Right lobe of liver (tissue), 4 donors: ENCODE results near the gene KCNQ1.

Source experiments
- CTCF ChIP-seq, 4 donors: fragments of 200-600 bp in 3 of 4; fragments of 450-650 bp in 1 of 4; IDR thresholded peaks; one replicate each; pipeline versions ENCODE4 v1.5.1 to v1.8.0; 2016 to 2022; ENCODE audit warnings: antibody characterized with exemption in 4 of 4, mild to moderate bottlenecking in 2 of 4
- POLR2A ChIP-seq: fragments of 450-650 bp; IDR thresholded peaks from one replicate; pipeline ENCODE4 v1.6.1; 2017; ENCODE audit warnings: antibody characterized with exemption, mild to moderate bottlenecking
- donor health status: DM: no; HTN: no; CAD: no.
- donor health status: DM: no; HTN: no; CAD: no.
- donor health status: DM: no; HTN: yes; CAD: no.

- TF ChIP-seq CTCF (IDR thresholded peaks at IDR 0.05) (no peak), POLR2A (no peak)
These were observed 19.0 kb downstream of the KCNQ1 start for GRCh38 chr11:2463766-2464277.
